CD4-positive, CD25-positive, alpha-beta regulatory T cell (primary cell): Measurements from ENCODE around the gene GPC5. TPM values are rescaled to one million over a fixed set of nuclear protein-coding genes. Genes with fewer than 3 reads are reported as not detected.
"Not testable (repeated sequence)": the region's sequence is repeated elsewhere in the genome, so short reads cannot be mapped to it uniquely, and the experiment has no call there.

ENCODE experiments used
- ATAC-seq, 2 donors: fragments of 150-1000 bp; cut with Tn5 transposase; one replicate each; pipeline ENCODE4 v1.10.0; 2021; ENCODE audit warnings: low read depth in 2 of 2, moderate number of reproducible peaks in 2 of 2, moderate library complexity in 1 of 2
- DNase-seq, 3 donors: peaks; one replicate each; pipeline versions ENCODE4 v3.0.0 to v3.0.0-alpha.2; 2012 to 2022; ENCODE audit warnings: mixed read lengths in 1 of 3
- H3K27ac ChIP-seq: one replicate; pipeline ENCODE4 v1.7.0; 2013; ENCODE audit warnings: mild to moderate bottlenecking, low read length; ENCODE audit not compliant: insufficient read depth, poor library complexity, severe bottlenecking
- H3K27me3 ChIP-seq: one replicate; pipeline ENCODE4 v1.7.0; 2013; ENCODE audit warnings: low read length; ENCODE audit not compliant: control insufficient read depth, insufficient read depth
- H3K36me3 ChIP-seq: one replicate; pipeline ENCODE4 v1.7.0; 2013; ENCODE audit warnings: mild to moderate bottlenecking, low read length, moderate library complexity; ENCODE audit not compliant: control insufficient read depth, insufficient read depth
- H3K4me1 ChIP-seq: 2 replicates; pipeline ENCODE4 v1.7.0; 2013; ENCODE audit warnings: mild to moderate bottlenecking, low read length; ENCODE audit not compliant: insufficient read depth, control insufficient read depth, poor library complexity, severe bottlenecking
- H3K4me3 ChIP-seq: one replicate; pipeline ENCODE4 v1.7.0; 2013; ENCODE audit warnings: low read depth, mild to moderate bottlenecking, low read length, moderate library complexity
- H3K9me3 ChIP-seq, 2 experiments: 1 replicate in 1 of 2; 2 replicates in 1 of 2; pipeline ENCODE4 v1.7.0; 2013; ENCODE audit warnings: low read length in 2 of 2, mild to moderate bottlenecking in 1 of 2, moderate library complexity in 1 of 2; ENCODE audit not compliant: control insufficient read depth in 2 of 2
- H3K27ac Mint-ChIP-seq, 3 donors: one replicate each; pipeline ENCODE4 v1.8.0; 2020 to 2022; ENCODE audit warnings: mild to moderate bottlenecking in 3 of 3, mixed read lengths in 3 of 3, moderate library complexity in 2 of 3
- H3K27me3 Mint-ChIP-seq: one replicate; pipeline ENCODE4 v1.8.0; 2022; ENCODE audit warnings: mild to moderate bottlenecking, mixed read lengths
- H3K36me3 Mint-ChIP-seq: one replicate; pipeline ENCODE4 v1.8.0; 2020; ENCODE audit warnings: mixed read lengths
- H3K4me1 Mint-ChIP-seq, 4 donors: one replicate each; pipeline ENCODE4 v1.8.0; 2020 to 2022; ENCODE audit warnings: mixed read lengths in 4 of 4, mild to moderate bottlenecking in 1 of 4
- H3K4me3 Mint-ChIP-seq, 4 donors: one replicate each; pipeline ENCODE4 v1.8.0; 2020 to 2022; ENCODE audit warnings: mild to moderate bottlenecking in 4 of 4, mixed read lengths in 4 of 4, moderate library complexity in 3 of 4
- H3K9me3 Mint-ChIP-seq, 7 donors: one replicate each; pipeline ENCODE4 v1.8.0; 2020 to 2022; ENCODE audit warnings: mixed read lengths in 7 of 7, mild to moderate bottlenecking in 3 of 7, moderate library complexity in 2 of 7
- polyA plus RNA-seq, 4 donors: library from polyadenylated mRNA; unstranded; fragments of 300-500 nt; fragmentation: Illumina TruSeq; gene quantifications; one replicate each; pipeline ENCODE4 v1.2.3, GENCODE V29; 2021
- total RNA-seq: library from RNA; stranded (reverse); gene quantifications from one replicate; pipeline ENCODE4 v1.2.3, GENCODE V29; 2022

The GPC5 gene
- total and polyA plus RNA-seq, 5 donors from 2014 or later = 0.29 to 0.81 (median 0.59) TPM; not detected in 2

DNA sequence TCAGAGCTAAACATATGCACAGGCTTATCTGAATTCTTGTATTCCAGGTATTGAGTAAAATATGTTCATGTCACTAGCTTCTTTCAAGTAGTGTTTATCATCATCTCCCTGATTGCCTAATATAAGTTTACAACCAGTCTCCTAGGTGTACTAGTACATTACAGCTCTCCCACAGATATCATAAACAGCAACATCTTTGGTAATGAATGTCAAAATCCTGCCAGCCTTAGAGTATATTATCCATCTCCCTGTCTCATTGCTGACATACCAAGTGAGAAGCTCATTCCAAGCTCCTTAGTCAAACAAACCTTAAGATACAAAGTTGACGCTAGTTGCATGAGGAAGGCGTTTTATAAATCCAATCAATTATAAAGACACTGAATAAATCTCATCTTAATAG, 1139.0 kb downstream of the GPC5 start:
- Histone ChIP-seq H3K9me3 (no peaks in the 10 kb centered on the region), H3K36me3 (no peaks in the 10 kb centered on the region), H3K4me3 (no peak overlapping the region), H3K27ac (no peak overlapping the region), H3K27me3 (no peaks in the 10 kb centered on the region), H3K4me1 (no peaks in the 10 kb centered on the region)
- DNase-seq = no peak
- Mint-ChIP-seq H3K27ac (no peak overlapping the region), H3K4me1 (no peaks in the 10 kb centered on the region), H3K4me3 (no peak overlapping the region), H3K27me3 (no peaks in the 10 kb centered on the region), H3K9me3 (peaks cover 0 to 9% (median 6%) of the 10 kb centered on the region in 7 donors), H3K36me3 (no peaks in the 10 kb centered on the region)
- ATAC-seq = no peak

DNA sequence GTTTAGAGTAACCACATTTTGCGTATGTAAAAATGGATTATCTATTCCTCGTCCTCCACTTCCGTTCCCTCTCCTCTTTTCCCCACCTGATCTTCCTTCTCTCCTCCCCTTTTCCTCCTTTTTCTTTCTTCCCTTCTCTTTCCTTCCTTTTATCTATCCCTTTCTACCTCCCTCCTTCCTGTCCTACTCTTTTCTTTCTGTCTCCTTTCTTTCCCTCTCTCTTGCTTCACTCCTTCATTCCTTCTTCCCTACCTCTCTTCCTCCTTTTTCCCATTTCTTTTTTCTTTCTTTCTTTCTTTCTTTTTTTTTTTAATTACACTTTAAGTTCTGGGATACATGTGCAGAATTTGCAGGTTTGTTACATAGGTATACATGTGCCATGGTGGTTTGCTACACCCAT, 1139.7 kb downstream of the GPC5 start:
- DNase-seq = no peak
- H3K4me3 Mint-ChIP-seq = no peak overlapping the region
- H3K27me3 Mint-ChIP-seq = no peaks in the 10 kb centered on the region
- no peaks in the 10 kb centered on the region for H3K4me1 Mint-ChIP-seq
- no peaks in the 10 kb centered on the region for H3K36me3 Mint-ChIP-seq
- Histone ChIP-seq H3K9me3 (no peaks in the 10 kb centered on the region), H3K27ac (no peak overlapping the region), H3K36me3 (no peaks in the 10 kb centered on the region), H3K4me3 (no peak overlapping the region), H3K4me1 (no peaks in the 10 kb centered on the region), H3K27me3 (no peaks in the 10 kb centered on the region)
- no peak overlapping the region for H3K27ac Mint-ChIP-seq
- no peak for ATAC-seq
- peaks cover 0 to 13% (median 5%) of the 10 kb centered on the region in 7 donors for H3K9me3 Mint-ChIP-seq

DNA sequence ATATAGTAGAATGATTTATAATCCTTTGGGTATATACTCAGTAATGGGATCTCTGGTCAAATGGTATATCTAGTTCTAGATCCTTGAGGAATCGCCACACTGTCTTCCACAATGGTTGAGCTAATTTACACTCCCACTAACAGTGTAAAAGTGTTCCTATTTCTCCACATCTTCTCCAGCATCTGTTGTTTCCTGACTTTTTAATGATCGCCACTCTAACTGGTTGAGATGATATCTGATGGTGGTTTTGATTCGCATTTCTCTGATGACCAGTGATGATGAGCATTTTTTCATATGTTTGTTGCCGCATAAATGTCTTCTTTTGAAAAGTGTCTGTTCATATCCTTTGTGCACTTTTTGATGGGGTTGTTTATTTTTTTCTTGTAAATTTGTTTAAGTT, 1140.7 kb downstream of the GPC5 start:
- not testable (repeated sequence) for ATAC-seq, H3K27ac Mint-ChIP-seq, H3K9me3 ChIP-seq, H3K27ac ChIP-seq, H3K4me1 Mint-ChIP-seq, DNase-seq, H3K4me3 Mint-ChIP-seq, H3K27me3 ChIP-seq, H3K4me3 ChIP-seq, H3K36me3 Mint-ChIP-seq, H3K4me1 ChIP-seq, H3K27me3 Mint-ChIP-seq, H3K36me3 ChIP-seq
- peaks cover 0 to 13% (median 7%) of the 10 kb centered on the region in 7 donors for H3K9me3 Mint-ChIP-seq

DNA sequence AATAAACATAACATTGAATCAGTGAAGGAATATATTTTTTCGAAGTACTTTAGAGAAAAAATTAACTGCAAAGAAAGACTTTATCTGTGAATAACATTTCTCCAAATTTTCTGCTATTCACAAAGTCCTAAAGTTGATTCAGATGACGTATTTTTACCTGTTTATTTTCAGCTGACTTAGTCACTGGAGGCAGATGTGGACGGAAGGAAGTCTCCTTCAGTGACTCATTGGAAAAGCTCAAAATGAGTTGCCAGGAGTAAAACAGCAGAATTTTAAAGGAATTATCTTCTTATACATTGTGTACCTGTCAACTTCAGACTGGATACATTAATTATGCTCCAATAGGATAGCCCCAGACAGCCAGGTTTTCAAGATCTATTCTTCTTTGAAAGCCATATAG, 1148.8 kb downstream of the GPC5 start:
- no peak for ATAC-seq
- Histone ChIP-seq H3K9me3 (no peaks in the 10 kb centered on the region), H3K4me3 (no peak overlapping the region), H3K27ac (no peak overlapping the region), H3K4me1 (no peaks in the 10 kb centered on the region), H3K27me3 (no peaks in the 10 kb centered on the region), H3K36me3 (no peaks in the 10 kb centered on the region)
- no peak for DNase-seq
- Mint-ChIP-seq H3K4me3 (no peak overlapping the region), H3K9me3 (peaks cover 2 to 13% (median 7%) of the 10 kb centered on the region in 7 donors), H3K4me1 (no peaks in the 10 kb centered on the region), H3K36me3 (no peaks in the 10 kb centered on the region), H3K27ac (no peak overlapping the region), H3K27me3 (no peaks in the 10 kb centered on the region)

DNA sequence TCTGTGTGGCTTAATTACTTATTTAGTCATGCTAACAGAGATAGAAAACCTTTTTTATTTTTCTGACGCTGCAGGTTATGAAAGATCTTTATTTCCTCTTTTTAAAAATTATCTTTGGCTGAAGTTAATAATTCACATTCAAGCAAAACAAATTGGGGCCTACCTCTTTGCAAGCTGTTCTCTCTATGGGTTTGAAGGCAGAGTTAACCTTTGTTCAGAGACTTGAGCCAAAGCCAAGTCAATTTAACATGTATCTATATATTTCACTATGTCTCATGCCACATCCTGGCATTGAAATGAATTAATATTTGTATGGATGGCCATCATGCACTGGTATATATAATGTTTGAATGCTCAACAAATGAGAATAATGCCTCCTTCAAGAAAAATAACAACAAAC, 1150.9 kb downstream of the GPC5 start:
- Mint-ChIP-seq H3K4me1 (no peaks in the 10 kb centered on the region), H3K9me3 (peaks cover 0 to 12% (median 3%) of the 10 kb centered on the region in 7 donors), H3K27ac (no peak overlapping the region), H3K4me3 (no peak overlapping the region), H3K27me3 (no peaks in the 10 kb centered on the region), H3K36me3 (no peaks in the 10 kb centered on the region)
- ATAC-seq = no peak
- peaks cover 0 to 5% of the 10 kb centered on the region in 2 experiments for H3K9me3 ChIP-seq
- H3K4me1 ChIP-seq = no peaks in the 10 kb centered on the region
- DNase-seq = no peak
- H3K27ac ChIP-seq = no peak overlapping the region
- H3K27me3 ChIP-seq = no peaks in the 10 kb centered on the region
- H3K4me3 ChIP-seq = no peak overlapping the region
- no peaks in the 10 kb centered on the region for H3K36me3 ChIP-seq

DNA sequence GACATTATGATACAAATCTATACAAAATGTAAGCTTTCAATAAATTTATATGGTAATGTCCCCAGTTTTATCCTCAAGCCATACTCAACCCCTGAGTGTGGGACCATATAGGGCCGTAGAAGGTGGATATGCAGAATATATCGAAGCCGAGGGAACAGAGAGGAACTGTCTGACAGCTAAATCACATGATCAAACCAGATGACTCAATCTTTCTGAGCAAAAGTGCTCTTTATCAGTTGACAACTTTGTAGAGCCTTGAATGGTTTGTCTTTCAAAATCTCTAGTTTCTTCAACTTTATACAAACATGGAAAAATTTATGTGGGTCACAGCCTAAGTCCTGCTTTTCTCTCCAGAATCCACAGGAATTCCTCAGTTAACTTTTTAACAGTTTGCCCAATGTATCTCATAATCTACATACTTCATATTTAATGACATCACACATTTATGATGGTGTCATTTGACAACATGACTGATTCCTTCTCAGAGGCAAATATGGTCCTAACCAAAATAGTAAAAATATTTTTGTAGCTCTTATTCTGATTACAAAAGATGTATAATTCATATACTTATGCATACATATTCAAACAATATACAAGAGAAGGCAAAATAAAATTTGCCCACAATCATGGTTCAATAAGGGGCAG, 1155.2 kb downstream of the GPC5 start:
- H3K9me3 ChIP-seq = peaks cover 0 to 5% of the 10 kb centered on the region in 2 experiments
- no peak overlapping the region for H3K4me3 ChIP-seq
- no peaks in the 10 kb centered on the region for H3K36me3 Mint-ChIP-seq
- H3K27me3 ChIP-seq = no peaks in the 10 kb centered on the region
- H3K27me3 Mint-ChIP-seq = no peaks in the 10 kb centered on the region
- peaks cover 0 to 9% (median 3%) of the 10 kb centered on the region in 7 donors for H3K9me3 Mint-ChIP-seq
- no peaks in the 10 kb centered on the region for H3K36me3 ChIP-seq
- no peak for DNase-seq
- no peak overlapping the region for H3K27ac ChIP-seq
- no peaks in the 10 kb centered on the region for H3K4me1 ChIP-seq
- no peak for ATAC-seq
- H3K4me3 Mint-ChIP-seq = no peak overlapping the region
- no peak overlapping the region for H3K27ac Mint-ChIP-seq
- H3K4me1 Mint-ChIP-seq = no peaks in the 10 kb centered on the region

DNA sequence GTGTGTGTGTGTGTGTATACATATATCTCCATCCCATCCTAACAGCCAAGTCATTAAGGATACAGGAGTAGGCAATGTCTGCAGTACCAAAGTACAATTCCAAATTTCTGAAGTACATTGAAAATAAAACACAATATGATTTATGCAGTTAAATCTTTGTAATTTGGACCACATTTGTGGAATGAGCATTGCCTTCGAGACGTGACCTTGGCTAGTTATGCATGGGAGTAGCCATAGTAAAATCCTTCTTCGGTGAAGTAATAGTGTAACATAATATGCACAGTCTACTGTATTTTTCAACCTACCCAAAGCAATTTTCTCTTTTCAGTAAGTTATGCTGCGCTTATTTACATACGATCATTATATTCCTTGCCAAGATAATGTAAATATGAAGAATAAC, 1162.5 kb downstream of the GPC5 start:
- Histone ChIP-seq H3K9me3 (no peaks in the 10 kb centered on the region), H3K27me3 (no peaks in the 10 kb centered on the region), H3K27ac (no peak overlapping the region), H3K4me1 (no peaks in the 10 kb centered on the region), H3K36me3 (no peaks in the 10 kb centered on the region), H3K4me3 (no peak overlapping the region)
- no peaks in the 10 kb centered on the region for H3K27me3 Mint-ChIP-seq
- no peak overlapping the region for H3K4me3 Mint-ChIP-seq
- no peaks in the 10 kb centered on the region for H3K4me1 Mint-ChIP-seq
- H3K27ac Mint-ChIP-seq = no peak overlapping the region
- H3K36me3 Mint-ChIP-seq = no peaks in the 10 kb centered on the region
- ATAC-seq = no peak
- no peak for DNase-seq
- H3K9me3 Mint-ChIP-seq = peaks cover 0 to 12% (median 3%) of the 10 kb centered on the region in 7 donors

DNA sequence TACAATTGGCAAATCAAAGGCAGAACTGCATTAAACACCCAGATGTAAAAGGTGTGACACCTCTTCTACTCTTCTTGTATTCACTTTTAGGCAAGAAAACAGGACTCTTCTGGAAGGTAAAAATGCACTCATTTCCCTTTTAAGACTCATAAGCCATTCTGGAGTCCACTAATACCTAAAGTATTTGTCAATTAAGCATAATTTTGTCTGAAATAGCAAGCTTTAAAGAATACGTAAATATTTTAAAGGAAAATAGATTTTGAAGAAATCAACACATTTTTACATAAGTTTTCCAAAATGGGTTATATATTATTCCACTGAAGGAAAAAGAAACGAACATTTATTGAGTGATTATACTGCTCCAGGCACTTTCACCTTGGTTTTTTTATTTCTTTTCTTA, 1166.5 kb downstream of the GPC5 start:
- Mint-ChIP-seq H3K4me3 (no peak overlapping the region), H3K36me3 (no peaks in the 10 kb centered on the region), H3K27me3 (no peaks in the 10 kb centered on the region), H3K4me1 (no peaks in the 10 kb centered on the region), H3K9me3 (peaks cover 0 to 7% (median 1%) of the 10 kb centered on the region in 7 donors), H3K27ac (no peak overlapping the region)
- Histone ChIP-seq H3K4me3 (no peak overlapping the region), H3K4me1 (no peaks in the 10 kb centered on the region), H3K27ac (no peak overlapping the region), H3K36me3 (no peaks in the 10 kb centered on the region), H3K27me3 (no peaks in the 10 kb centered on the region), H3K9me3 (no peaks in the 10 kb centered on the region)
- no peak for DNase-seq
- no peak for ATAC-seq
